ENCODE results near the gene CEP78.

The CEP78 gene

GRCh38 chr9:78267889-78268288 is 32.0 kb downstream of the CEP78 start:
- H3K27me3 Mint-ChIP-seq (ENCODE audit: low read depth, poor library complexity) = no peaks in the 10 kb centered on the region
- H3K9me3 Mint-ChIP-seq = no peaks in the 10 kb centered on the region
- H3K36me3 Mint-ChIP-seq (ENCODE audit: low read depth) = peaks cover 56% of the 10 kb centered on the region
- TF ChIP-seq, protein P1, sequence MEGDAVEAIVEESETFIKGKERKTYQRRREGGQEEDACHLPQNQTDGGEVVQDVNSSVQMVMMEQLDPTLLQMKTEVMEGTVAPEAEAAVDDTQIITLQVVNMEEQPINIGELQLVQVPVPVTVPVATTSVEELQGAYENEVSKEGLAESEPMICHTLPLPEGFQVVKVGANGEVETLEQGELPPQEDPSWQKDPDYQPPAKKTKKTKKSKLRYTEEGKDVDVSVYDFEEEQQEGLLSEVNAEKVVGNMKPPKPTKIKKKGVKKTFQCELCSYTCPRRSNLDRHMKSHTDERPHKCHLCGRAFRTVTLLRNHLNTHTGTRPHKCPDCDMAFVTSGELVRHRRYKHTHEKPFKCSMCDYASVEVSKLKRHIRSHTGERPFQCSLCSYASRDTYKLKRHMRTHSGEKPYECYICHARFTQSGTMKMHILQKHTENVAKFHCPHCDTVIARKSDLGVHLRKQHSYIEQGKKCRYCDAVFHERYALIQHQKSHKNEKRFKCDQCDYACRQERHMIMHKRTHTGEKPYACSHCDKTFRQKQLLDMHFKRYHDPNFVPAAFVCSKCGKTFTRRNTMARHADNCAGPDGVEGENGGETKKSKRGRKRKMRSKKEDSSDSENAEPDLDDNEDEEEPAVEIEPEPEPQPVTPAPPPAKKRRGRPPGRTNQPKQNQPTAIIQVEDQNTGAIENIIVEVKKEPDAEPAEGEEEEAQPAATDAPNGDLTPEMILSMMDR (IDR thresholded peaks at IDR 0.05) = no peak
- no peak overlapping the region for H3K4me3 Mint-ChIP-seq
- peak overlapping the region; percentile 0 for H3K27ac Mint-ChIP-seq
- no peaks in the 10 kb centered on the region for H3K4me1 Mint-ChIP-seq
- no peak for DNase-seq

GRCh38 chr9:78269784-78270183 is 33.9 kb downstream of the CEP78 start:
- peaks cover 65% of the 10 kb centered on the region for H3K36me3 Mint-ChIP-seq (ENCODE audit: low read depth)
- H3K27ac Mint-ChIP-seq = peak overlapping the region; percentile 19
- H3K4me3 Mint-ChIP-seq = no peak overlapping the region
- no peaks in the 10 kb centered on the region for H3K4me1 Mint-ChIP-seq
- no peaks in the 10 kb centered on the region for H3K9me3 Mint-ChIP-seq
- no peaks in the 10 kb centered on the region for H3K27me3 Mint-ChIP-seq (ENCODE audit: low read depth, poor library complexity)
- DNase-seq = no peak
- TF ChIP-seq, protein P1 (IDR thresholded peaks at IDR 0.05) = no peak

DNA sequence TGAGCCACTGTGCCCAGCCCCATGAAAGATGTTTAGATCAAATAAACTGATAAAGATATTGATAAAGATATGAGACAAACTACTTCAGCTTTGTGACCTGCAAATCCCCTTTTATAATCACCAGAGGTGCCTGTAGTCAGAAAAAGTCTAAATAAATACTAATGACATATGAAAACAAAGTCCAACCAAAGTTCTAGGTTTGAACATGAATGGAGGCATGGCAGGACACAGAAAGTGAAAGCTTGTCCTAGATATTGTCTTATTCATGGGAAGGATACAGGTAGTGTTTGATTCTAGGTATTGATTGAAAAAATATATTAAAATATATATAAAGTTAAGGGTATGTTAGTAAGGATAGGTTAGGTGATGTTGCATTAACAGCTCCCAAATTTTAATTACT is 36.4 kb downstream of the CEP78 start:
- TF ChIP-seq, protein P1 (IDR thresholded peaks at IDR 0.05) = no peak
- DNase-seq = no peak
- Mint-ChIP-seq H3K27me3 (ENCODE audit: low read depth, poor library complexity) (no peaks in the 10 kb centered on the region), H3K4me3 (no peak overlapping the region), H3K27ac (no peak overlapping the region), H3K4me1 (no peaks in the 10 kb centered on the region), H3K36me3 (ENCODE audit: low read depth) (peaks cover 44% of the 10 kb centered on the region), H3K9me3 (no peaks in the 10 kb centered on the region)

- H3K27me3 Mint-ChIP-seq (ENCODE audit: low read depth, poor library complexity) = no peaks in the 10 kb centered on the region
- no peaks in the 10 kb centered on the region for H3K4me1 Mint-ChIP-seq
- H3K4me3 Mint-ChIP-seq = no peak overlapping the region
- H3K27ac Mint-ChIP-seq = no peak overlapping the region
- TF ChIP-seq, protein P1 (IDR thresholded peaks at IDR 0.05) = no peak
- peaks cover 34% of the 10 kb centered on the region for H3K36me3 Mint-ChIP-seq (ENCODE audit: low read depth)
- no peak for DNase-seq
- no peaks in the 10 kb centered on the region for H3K9me3 Mint-ChIP-seq
Observed at GRCh38 chr9:78273761-78274160, 37.9 kb downstream of the CEP78 start.

- peaks cover 10% of the 10 kb centered on the region for H3K36me3 Mint-ChIP-seq (ENCODE audit: low read depth)
- no peak for DNase-seq
- peaks cover 1% of the 10 kb centered on the region for H3K9me3 Mint-ChIP-seq
- no peak overlapping the region for H3K4me3 Mint-ChIP-seq
- H3K27ac Mint-ChIP-seq = peak overlapping the region; percentile 64
- H3K4me1 Mint-ChIP-seq = no peaks in the 10 kb centered on the region
- H3K27me3 Mint-ChIP-seq (ENCODE audit: low read depth, poor library complexity) = peaks cover 3% of the 10 kb centered on the region
- TF ChIP-seq, protein P1 (IDR thresholded peaks at IDR 0.05) = no peak
Observed at GRCh38 chr9:78278177-78278777, 42.4 kb downstream of the CEP78 start.

GRCh38 chr9:78278801-78279200 is 42.9 kb downstream of the CEP78 start:
- DNase-seq = no peak
- Mint-ChIP-seq H3K27ac (peak overlapping the region; percentile 28), H3K27me3 (ENCODE audit: low read depth, poor library complexity) (peaks cover 3% of the 10 kb centered on the region), H3K36me3 (ENCODE audit: low read depth) (peaks cover 13% of the 10 kb centered on the region), H3K9me3 (peaks cover 4% of the 10 kb centered on the region), H3K4me1 (no peaks in the 10 kb centered on the region), H3K4me3 (no peak overlapping the region)
- TF ChIP-seq, protein P1 (IDR thresholded peaks at IDR 0.05) = no peak

Data from nephron progenitor cell (in vitro differentiated cells).